Endothelial cell of umbilical vein (primary cell): ENCODE results near the gene CNTN5. TPM values are rescaled to one million over a fixed set of nuclear protein-coding genes. Genes with fewer than 3 reads are reported as not detected.

Source experiments
- BruUV-seq: library from RNA; stranded (reverse); fragments of 400-500 nt; replicated peaks from 2 replicates; lab custom pipeline; 2021; lab: Mats Ljungman, UMichigan
- CTCF ChIA-PET: fragments of 300-600, 350-600 bp; sonication (Branson Sonifier 250); formaldehyde crosslinking; loops from one replicate; lab custom pipeline; 2021; ENCODE audit warnings: antibody characterized with exemption, inconsistent platforms; lab: Charles Lee
- POLR2A ChIA-PET: fragments of 300-600, 350-600 bp; sonication (Branson Sonifier 250); formaldehyde crosslinking; loops from one replicate; lab custom pipeline; 2021; ENCODE audit warnings: antibody characterized with exemption, inconsistent platforms; lab: Charles Lee
- DNase-seq: peaks from one replicate; pipeline ENCODE4 v3.0.0-alpha.2; 2011; ENCODE audit warnings: low read depth, low spot score
- FAIRE-seq: peaks from 2 replicates; lab custom pipeline; 2011; peaks lifted over from hg19 to GRCh38; lab: Jason Lieb, UNC
- H2AFZ ChIP-seq: 2 replicates; pipeline ENCODE4 v1.6.0; 2012; ENCODE audit warnings: low read depth, low read length, control low read depth, inconsistent platforms
- H3K27ac ChIP-seq: 2 replicates; pipeline ENCODE4 v1.5.1; 2011; ENCODE audit warnings: low read depth, mild to moderate bottlenecking, control low read depth, low read length, moderate library complexity; ENCODE audit not compliant: insufficient read depth
- H3K27me3 ChIP-seq, 2 experiments: 2 replicates each; pipeline versions ENCODE4 v1.6.0 to v1.6.1; 2011; ENCODE audit warnings: low read length in 2 of 2, mixed read lengths in 1 of 2; ENCODE audit not compliant: control insufficient read depth in 2 of 2, insufficient read depth in 2 of 2
- H3K36me3 ChIP-seq, 2 experiments: 2 replicates in 1 of 2; 3 replicates in 1 of 2; pipeline ENCODE4 v1.5.1; 2011; ENCODE audit warnings: low read length in 2 of 2, mild to moderate bottlenecking in 1 of 2, moderate library complexity in 1 of 2; ENCODE audit not compliant: control insufficient read depth in 2 of 2, insufficient read depth in 2 of 2; ENCODE audit errors: extremely low read depth in 1 of 2
- H3K4me1 ChIP-seq: 3 replicates; pipeline ENCODE4 v1.5.1; 2011; ENCODE audit warnings: mild to moderate bottlenecking, low read length; ENCODE audit not compliant: control insufficient read depth, insufficient read depth; ENCODE audit errors: extremely low read depth
- H3K4me2 ChIP-seq: 2 replicates; pipeline ENCODE4 v1.6.1; 2011; ENCODE audit warnings: low read length, control low read depth, mixed read lengths; ENCODE audit not compliant: insufficient read depth
- H3K4me3 ChIP-seq, 3 experiments: fragments of 200-600 bp in 1 of 3; sonication (generic), shearing (Covaris generic) in 1 of 3; replicated peaks in 1 of 3; 2 replicates each; pipeline ENCODE4 v1.5.1; 2011 to 2016; ENCODE audit warnings: control low read depth in 3 of 3, low read length in 3 of 3, mild to moderate bottlenecking in 2 of 3, inconsistent platforms in 1 of 3, low read depth in 1 of 3, moderate library complexity in 1 of 3; ENCODE audit not compliant: insufficient read depth in 1 of 3
- H3K79me2 ChIP-seq: 2 replicates; pipeline ENCODE4 v1.6.0; 2012; ENCODE audit warnings: low read length, inconsistent platforms; ENCODE audit not compliant: control insufficient read depth, insufficient read depth
- H3K9ac ChIP-seq: replicated peaks from 2 replicates; pipeline ENCODE3; 2011; ENCODE audit warnings: low read length, control low read depth; ENCODE audit not compliant: insufficient read depth; ENCODE audit errors: extremely low read depth
- H3K9me1 ChIP-seq: replicated peaks from 3 replicates; pipeline ENCODE4 v1.6.0; 2011; ENCODE audit warnings: mild to moderate bottlenecking, low read length; ENCODE audit not compliant: control insufficient read depth, insufficient read depth; ENCODE audit errors: extremely low read depth
- H3K9me3 ChIP-seq: replicated peaks from 2 replicates; pipeline ENCODE4 v1.5.1; 2012; ENCODE audit warnings: low read length, inconsistent platforms; ENCODE audit not compliant: control insufficient read depth, insufficient read depth
- H4K20me1 ChIP-seq: replicated peaks from 2 replicates; pipeline ENCODE3; 2011; ENCODE audit warnings: mild to moderate bottlenecking, low read length; ENCODE audit not compliant: control insufficient read depth, insufficient read depth; ENCODE audit errors: extremely low read depth
- FOS ChIP-seq: IDR thresholded peaks from 2 replicates; pipeline ENCODE4 v1.6.1; 2011; ENCODE audit warnings: mild to moderate bottlenecking, low read length, moderate library complexity, borderline replicate concordance; ENCODE audit not compliant: insufficient read depth
- JUN ChIP-seq: IDR thresholded peaks from 2 replicates; pipeline ENCODE4 v1.6.1; 2011; ENCODE audit warnings: borderline replicate concordance, low read depth; ENCODE audit not compliant: insufficient read length, insufficient read depth
- MYC ChIP-seq: IDR thresholded peaks from one replicate; pipeline ENCODE4 v1.6.1; 2011; ENCODE audit warnings: mild to moderate bottlenecking, low read depth, low read length
- dilution Hi-C: fragments of 300-500 bp; cut with MboI; formaldehyde crosslinking; loops from one replicate; pipeline ENCODE4 v1.15.0; 2019; ENCODE audit warnings: low sequenced_read_pairs; ENCODE audit not compliant: extremely low pct_ligation_motif_present
- intact Hi-C: fragments of 100-400 bp; cut with micrococcal nuclease; formaldehyde crosslinking; loops from one replicate; pipeline ENCODE4 v1.10.0; 2022
- polyA plus RNA-seq, 4 experiments: library from polyadenylated mRNA; depleted of rRNA in 3 of 4; stranded (reverse) in 3 of 4; unstranded in 1 of 4; fragments of >200 nt; gene quantifications; 2 replicates each; pipeline versions ENCODE4 v1.2.1 to v1.2.3, GENCODE V29; 2011 to 2012; ENCODE audit warnings: missing spikeins in 1 of 4
- total RNA-seq: library from RNA; stranded (reverse); gene quantifications from 2 replicates; pipeline ENCODE4 v1.2.3, GENCODE V29; 2021
- TF ChIP-seq, protein P1 (sequence below): IDR thresholded peaks from 2 replicates; pipeline ENCODE4 v1.6.1; 2011; ENCODE audit not compliant: insufficient read depth, insufficient read length

The CNTN5 gene
- total and polyA plus RNA-seq, 2 donors (not counting 3 experiments of a cell fraction or from before 2014, with no cell fraction given), result not detected

DNA sequence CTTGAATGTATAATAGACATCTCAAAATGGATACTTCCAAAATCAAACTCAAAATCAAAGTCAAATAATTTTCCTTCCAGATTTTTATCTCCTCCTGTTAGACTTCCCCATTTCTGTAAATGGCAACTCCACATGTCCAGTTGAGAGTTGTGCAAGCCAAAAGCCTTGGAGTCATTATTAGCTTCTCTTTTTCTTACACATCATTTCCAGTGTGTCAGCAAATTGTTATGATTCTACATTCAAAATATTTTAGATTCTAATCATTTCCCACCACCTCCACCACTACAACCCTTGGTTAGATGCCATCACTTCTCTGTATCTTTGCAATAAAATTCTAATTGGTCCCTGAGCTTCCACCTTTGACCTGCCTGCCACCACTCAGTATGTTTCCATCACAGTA lies 155.7 kb downstream of the CNTN5 start:
- H2AFZ ChIP-seq, result no peak overlapping the region
- no peak overlapping the region for H3K9ac ChIP-seq
- peaks cover 1% of the 10 kb centered on the region for H3K9me3 ChIP-seq
- no peak overlapping the region for H3K4me2 ChIP-seq
- no peaks in the 10 kb centered on the region for H3K79me2 ChIP-seq
- DNase-seq (no peak), FAIRE-seq (no peak)
- POLR2A ChIA-PET, result no interaction called here
- TF ChIP-seq, protein P1, sequence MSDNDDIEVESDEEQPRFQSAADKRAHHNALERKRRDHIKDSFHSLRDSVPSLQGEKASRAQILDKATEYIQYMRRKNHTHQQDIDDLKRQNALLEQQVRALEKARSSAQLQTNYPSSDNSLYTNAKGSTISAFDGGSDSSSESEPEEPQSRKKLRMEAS, result no peak
- BruUV-seq, result no TSS peak
- CTCF ChIA-PET, result no interaction called here
- no peak overlapping the region for H3K4me3 ChIP-seq
- no peaks in the 10 kb centered on the region for H3K9me1 ChIP-seq
- H3K36me3 ChIP-seq, result no peaks in the 10 kb centered on the region
- H3K27ac ChIP-seq, result no peak overlapping the region
- H3K4me1 ChIP-seq, result no peaks in the 10 kb centered on the region
- intact Hi-C loops (no loop called here), dilution Hi-C loops (no loop called here)
- H4K20me1 ChIP-seq, result no peaks in the 10 kb centered on the region
- no peaks in the 10 kb centered on the region for H3K27me3 ChIP-seq

DNA sequence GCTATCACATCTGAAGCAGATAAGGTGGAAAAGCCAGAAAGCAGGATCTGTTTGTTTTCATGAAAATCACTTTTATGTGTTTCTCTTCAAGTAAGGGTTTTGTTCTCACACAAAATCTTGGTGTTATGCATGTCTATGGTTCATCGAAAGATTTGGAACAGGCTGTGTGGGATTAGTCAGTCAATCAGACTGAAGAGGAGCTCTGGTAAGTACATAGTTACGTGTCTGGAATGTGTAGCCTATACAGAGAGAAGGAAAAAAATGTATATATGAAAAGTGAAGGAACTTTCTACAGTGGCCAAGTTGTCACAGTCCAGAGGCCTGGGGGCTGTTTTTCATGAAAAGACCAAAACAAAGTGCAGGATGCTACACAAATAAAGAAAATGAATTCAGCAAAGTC lies 156.7 kb downstream of the CNTN5 start:
- Histone ChIP-seq H3K27ac (no peak overlapping the region), H3K4me2 (no peak overlapping the region), H3K4me1 (no peaks in the 10 kb centered on the region), H3K79me2 (no peaks in the 10 kb centered on the region), H2AFZ (no peak overlapping the region), H3K9me1 (no peaks in the 10 kb centered on the region), H3K9ac (no peak overlapping the region), H4K20me1 (no peaks in the 10 kb centered on the region), H3K9me3 (peaks cover 1% of the 10 kb centered on the region), H3K27me3 (no peaks in the 10 kb centered on the region), H3K4me3 (no peak overlapping the region), H3K36me3 (no peaks in the 10 kb centered on the region)
- DNase-seq (no peak), FAIRE-seq (no peak)
- intact Hi-C loops, result no loop called here
- ChIA-PET POLR2A (no interaction called here), CTCF (no interaction called here)
- TF ChIP-seq JUN (no peak), MYC (no peak), FOS (no peak)
- dilution Hi-C loops, result no loop called here
- BruUV-seq, result no TSS peak
